ENCODE results near the gene HOXD12. TPM values are rescaled to one million over a fixed set of nuclear protein-coding genes. Genes with fewer than 3 reads are reported as not detected.

The HOXD12 gene
- polyA plus RNA-seq, 1 of the 3 experiments (the other 2 are of a cell fraction), result not detected

- Histone ChIP-seq H3K27me3 (ENCODE audit: insufficient read depth) (peaks cover 80% of the 10 kb centered on the region), H3K27ac (ENCODE audit: low read depth in 2 of 2, low read length in 1 of 2) (no peak overlapping the region), H3K79me2 (ENCODE audit: insufficient read depth) (no peaks in the 10 kb centered on the region), H3K4me1 (ENCODE audit: control insufficient read depth in 1 of 2, insufficient read depth in 2 of 2, low read depth in 1 of 2, low read length in 1 of 2) (peaks cover 0 to 35% of the 10 kb centered on the region in 2 experiments; a peak in 1 of 4 replicates), H3K36me3 (replicated peaks in 1 of 2; ENCODE audit: control insufficient read depth in 1 of 2, insufficient read depth in 2 of 2, low read length in 1 of 2) (no peaks in the 10 kb centered on the region), H3K9me2 (no peaks in the 10 kb centered on the region), H3K4me2 (no peak overlapping the region), H2AFZ (ENCODE audit: low read depth) (no peak overlapping the region), H4K20me1 (ENCODE audit: insufficient read depth) (peaks cover 17% of the 10 kb centered on the region; the same call in 1 of the 2 replicates), H3K4me3 (ENCODE audit: low read depth in 2 of 2, low read length in 1 of 2) (no peak overlapping the region), H3F3A (replicated peaks; ENCODE audit: insufficient read depth) (peaks cover 3% of the 10 kb centered on the region), H3K9me3 (no peaks in the 10 kb centered on the region), H3K9ac (no peak overlapping the region)
- 7% methylated on average over 17 of the region's 17 CpGs for WGBS (ENCODE audit: low lambda C conversion rate)
- no peak for TF ChIP-seq RCOR1 (IDR thresholded peaks at IDR 0.05; ENCODE audit: low read length)
- ChIA-PET CTCF (interaction anchor here (0.9 to 12.1 kb wide), 15 partner anchors 7 to 878 kb away, joined by 3 to 262 read pairs (median 10); partner anchors contain the start of gene HOXD13), POLR2A (interaction anchor here (1.1 kb wide), 1 partner anchor 80 kb away, joined by 3 read pairs; the partner anchor contains the start of gene LNPK)
- no peak for DNase-seq
These were observed 18.2 kb upstream of the HOXD12 start for GRCh38 chr2:176081376-176081836.

- no peak overlapping the region; a peak in 1 of 4 replicates for H3K4me3 ChIP-seq (ENCODE audit: low read depth in 2 of 2, low read length in 1 of 2)
- POLR2A ChIA-PET, result no interaction called here
- H3K79me2 ChIP-seq (ENCODE audit: insufficient read depth), result no peaks in the 10 kb centered on the region
- H3K9me3 ChIP-seq, result no peaks in the 10 kb centered on the region
- H3K36me3 ChIP-seq (replicated peaks in 1 of 2; ENCODE audit: control insufficient read depth in 1 of 2, insufficient read depth in 2 of 2, low read length in 1 of 2), result no peaks in the 10 kb centered on the region
- CTCF ChIA-PET, result interaction anchor here (1.0 to 12.1 kb wide), 12 partner anchors 13 to 1382 kb away, joined by 3 to 262 read pairs (median 16); partner anchors contain the start of gene HOXD13
- DNase-seq, result peak; percentile 76
- no peak overlapping the region for H3K27ac ChIP-seq (ENCODE audit: low read depth in 2 of 2, low read length in 1 of 2)
- 12% methylated on average over 41 of the region's 62 CpGs for WGBS (ENCODE audit: low lambda C conversion rate)
- no peak for TF ChIP-seq FOSL2 (IDR thresholded peaks at IDR 0.05; ENCODE audit: borderline replicate concordance, low read depth)
- no peak for TF ChIP-seq USF1 (IDR thresholded peaks at IDR 0.05; ENCODE audit: borderline replicate concordance, low read depth)
- no peak for TF ChIP-seq SIN3A (IDR thresholded peaks at IDR 0.05; ENCODE audit: borderline replicate concordance, low read depth, low read length)
- peak; percentile 67; the same call in 1 of the 2 replicates for TF ChIP-seq EZH2phosphoT487 (IDR thresholded peaks at IDR 0.05; ENCODE audit: borderline replicate concordance, low read depth)
- no peak overlapping the region for H2AFZ ChIP-seq (ENCODE audit: low read depth)
- no peak overlapping the region for H3K9ac ChIP-seq
- no peaks in the 10 kb centered on the region for H3K9me2 ChIP-seq
- H3K27me3 ChIP-seq (ENCODE audit: insufficient read depth), result peaks cover 86% of the 10 kb centered on the region
- H3K4me1 ChIP-seq (ENCODE audit: control insufficient read depth in 1 of 2, insufficient read depth in 2 of 2, low read depth in 1 of 2, low read length in 1 of 2), result peaks cover 0 to 35% of the 10 kb centered on the region in 2 experiments; a peak in 1 of 4 replicates
- peaks cover 3% of the 10 kb centered on the region for H3F3A ChIP-seq (replicated peaks; ENCODE audit: insufficient read depth)
- H3K4me2 ChIP-seq, result no peak overlapping the region
- H4K20me1 ChIP-seq (ENCODE audit: insufficient read depth), result peaks cover 17% of the 10 kb centered on the region; the same call in 1 of the 2 replicates
These were observed 17.6 kb upstream of the HOXD12 start for GRCh38 chr2:176081837-176082524.

GRCh38 chr2:176082525-176082823, 17.1 kb upstream of the HOXD12 start:
- H3K4me2 ChIP-seq, result no peak overlapping the region
- H3K4me1 ChIP-seq (ENCODE audit: control insufficient read depth in 1 of 2, insufficient read depth in 2 of 2, low read depth in 1 of 2, low read length in 1 of 2), result peaks cover 0 to 35% of the 10 kb centered on the region in 2 experiments; a peak in 1 of 4 replicates
- H3F3A ChIP-seq (replicated peaks; ENCODE audit: insufficient read depth), result peaks cover 3% of the 10 kb centered on the region
- no peak overlapping the region for H2AFZ ChIP-seq (ENCODE audit: low read depth)
- H3K9ac ChIP-seq, result no peak overlapping the region
- DNase-seq, result no peak
- H3K9me2 ChIP-seq, result no peaks in the 10 kb centered on the region
- ChIA-PET POLR2A (no interaction called here), CTCF (interaction anchor here (1.0 to 12.1 kb wide), 11 partner anchors 12 to 1383 kb away, joined by 3 to 262 read pairs (median 22); partner anchors contain the start of gene HOXD13)
- H3K79me2 ChIP-seq (ENCODE audit: insufficient read depth), result no peaks in the 10 kb centered on the region
- H4K20me1 ChIP-seq (ENCODE audit: insufficient read depth), result peaks cover 20% of the 10 kb centered on the region; the same call in 1 of the 2 replicates
- H3K36me3 ChIP-seq (replicated peaks in 1 of 2; ENCODE audit: control insufficient read depth in 1 of 2, insufficient read depth in 2 of 2, low read length in 1 of 2), result no peaks in the 10 kb centered on the region
- H3K27me3 ChIP-seq (ENCODE audit: insufficient read depth), result peaks cover 91% of the 10 kb centered on the region
- H3K9me3 ChIP-seq, result no peaks in the 10 kb centered on the region
- WGBS (ENCODE audit: low lambda C conversion rate), result 15% methylated on average over 10 of the region's 10 CpGs
- H3K27ac ChIP-seq (ENCODE audit: low read depth in 2 of 2, low read length in 1 of 2), result no peak overlapping the region
- no peak overlapping the region; a peak in 1 of 4 replicates for H3K4me3 ChIP-seq (ENCODE audit: low read depth in 2 of 2, low read length in 1 of 2)
- TF ChIP-seq CHD2 (IDR thresholded peaks at IDR 0.05; ENCODE audit: low read length, partially characterized antibody) (no peak), NFIC (IDR thresholded peaks at IDR 0.05; ENCODE audit: borderline replicate concordance) (no peak), YY1 (IDR thresholded peaks at IDR 0.05; ENCODE audit: low read depth) (no peak), RXRA (IDR thresholded peaks at IDR 0.05; ENCODE audit: borderline replicate concordance, low read depth) (no peak), RAD21 (IDR thresholded peaks at IDR 0.05; ENCODE audit: low read length) (no peak), TCF12 (IDR thresholded peaks at IDR 0.05) (no peak), FOXM1 (IDR thresholded peaks at IDR 0.05; ENCODE audit: low read depth) (no peak), NRF1 (IDR thresholded peaks at IDR 0.05; ENCODE audit: low read depth, low read length) (no peak), MXI1 (IDR thresholded peaks at IDR 0.05; ENCODE audit: low read depth, low read length) (no peak), EZH2phosphoT487 (IDR thresholded peaks at IDR 0.05; ENCODE audit: borderline replicate concordance, low read depth) (no peak), IRF3 (IDR thresholded peaks at IDR 0.05; ENCODE audit: low read depth, low read length) (no peak), JUND (IDR thresholded peaks at IDR 0.05) (no peak), POLR2AphosphoS5 (IDR thresholded peaks at IDR 0.05; ENCODE audit: low read depth, low read length) (no peak), USF1 (IDR thresholded peaks at IDR 0.05; ENCODE audit: borderline replicate concordance, low read depth) (no peak), SIN3A (IDR thresholded peaks at IDR 0.05; ENCODE audit: borderline replicate concordance, low read depth, low read length) (no peak)

All from SK-N-SH (cell line).